Kidney (tissue), 14 donors: ENCODE data around the gene DNM2. TPM values are rescaled to one million over a fixed set of nuclear protein-coding genes. Genes with fewer than 3 reads are reported as not detected.

Experiments used
- DNase-seq, 5 donors: peaks; one replicate each; pipeline ENCODE4 v3.0.0-alpha.2; 2013 to 2020
- FAIRE-seq: peaks from 2 replicates; lab custom pipeline; 2012; peaks lifted over from hg19 to GRCh38; lab: Jason Lieb, UNC
- H3K27ac ChIP-seq, 2 donors: one replicate each; pipeline ENCODE4 v1.7.0; 2013; ENCODE audit warnings: low read depth in 2 of 2, low read length in 2 of 2, inconsistent platforms in 1 of 2
- H3K27me3 ChIP-seq: one replicate; pipeline ENCODE4 v1.7.1; 2013; ENCODE audit warnings: low read length, inconsistent platforms; ENCODE audit not compliant: control insufficient read depth, insufficient read depth
- H3K36me3 ChIP-seq, 3 donors: one replicate each; pipeline versions ENCODE4 v1.7.0 to v1.7.1; 2013; ENCODE audit warnings: low read length in 3 of 3, control low read depth in 1 of 3, inconsistent platforms in 1 of 3; ENCODE audit not compliant: insufficient read depth in 3 of 3, control insufficient read depth in 2 of 3
- H3K4me1 ChIP-seq, 3 donors: one replicate each; pipeline versions ENCODE4 v1.7.0 to v1.7.1; 2013; ENCODE audit warnings: low read length in 3 of 3, inconsistent platforms in 1 of 3, low read depth in 1 of 3; ENCODE audit not compliant: control insufficient read depth in 2 of 3, insufficient read depth in 2 of 3
- H3K4me3 ChIP-seq, 3 donors: one replicate each; pipeline versions ENCODE4 v1.7.0 to v1.8.1; 2013; ENCODE audit warnings: low read length in 3 of 3, control low read depth in 1 of 3, inconsistent platforms in 1 of 3
- H3K9ac ChIP-seq, 3 donors: one replicate each; pipeline versions ENCODE4 v1.7.0 to v1.7.1; 2013; ENCODE audit warnings: low read length in 3 of 3, control low read depth in 1 of 3, inconsistent platforms in 1 of 3
- H3K9me3 ChIP-seq, 3 donors: one replicate each; pipeline versions ENCODE4 v1.7.0 to v1.7.1; 2013; ENCODE audit warnings: low read length in 3 of 3, control low read depth in 1 of 3, inconsistent platforms in 1 of 3; ENCODE audit not compliant: control insufficient read depth in 2 of 3, insufficient read depth in 1 of 3
- CTCF ChIP-seq: IDR thresholded peaks from 3 replicates; pipeline ENCODE4 v1.5.1; 2012; ENCODE audit warnings: mild to moderate bottlenecking, moderate library complexity, borderline replicate concordance; ENCODE audit not compliant: insufficient read depth; ENCODE audit errors: extremely low read depth
- intact Hi-C: fragments of 100-400 bp; cut with DNase I; formaldehyde crosslinking; loops from one replicate; pipeline ENCODE4 v1.11.1; 2022
- polyA plus RNA-seq: library from polyadenylated mRNA; stranded (reverse); fragments of 350-450 nt; fragmentation: Illumina TruSeq; extraction: RNeasy Lipid Tissue Mini Kit (QIAGEN cat#74804); gene quantifications from one replicate; pipeline ENCODE4 v1.2.3, GENCODE V29; 2014; ENCODE audit warnings: low read depth, low replicate concordance; ENCODE audit not compliant: insufficient read depth
- total RNA-seq: library from RNA; stranded (reverse); fragmentation: NEBNext Ultra II Directional; extraction: Animal tissue kit (Norgen Biotek cat#: 25700); gene quantifications from one replicate; pipeline ENCODE4 v1.2.1, GENCODE V29; 2021
- donor health status: control.
- donor health status: control.
- donor health status: control.
- donor health status: control.
- donor health status: control.
- donor health status: DM: yes; HTN: yes; CAD: no.
- donor health status: Normal renal cell carcinoma (clear cell type).

DNM2 gene
- total and polyA plus RNA-seq, 2 donors from 2014 or later = 79.0 to 226 TPM

DNA sequence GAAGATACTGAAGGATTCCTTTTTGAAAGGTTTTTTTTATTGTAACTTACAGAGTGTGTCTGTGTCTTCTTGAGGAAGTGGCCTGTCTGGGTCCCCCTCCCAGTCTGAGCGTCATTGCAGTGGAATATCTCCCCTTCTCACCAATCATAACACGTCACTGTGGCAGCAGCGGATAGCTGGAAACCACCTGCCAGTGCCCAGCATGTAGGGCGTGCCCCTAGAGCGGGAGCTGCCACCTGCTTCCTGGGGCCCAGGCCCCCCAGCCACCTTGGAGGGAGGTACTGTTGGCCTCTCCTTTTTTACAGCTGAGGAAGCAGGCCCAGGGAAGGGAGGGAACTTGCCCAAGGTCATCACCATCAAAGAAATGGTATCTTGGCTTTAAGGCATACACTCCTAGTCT is 4.6 kb upstream of the DNM2 start:
- intact Hi-C loops = loop anchor here (10.0 kb wide), 1 partner anchor 61 kb away; no protein-coding TSS in a partner anchor
- Histone ChIP-seq H3K9ac (no peak overlapping the region), H3K36me3 (peaks cover 0 to 2% (median 0%) of the 10 kb centered on the region in 3 donors), H3K27ac (peak overlapping the region in 1 of 2 donors; percentile 43), H3K9me3 (no peaks in the 10 kb centered on the region), H3K27me3 (no peaks in the 10 kb centered on the region), H3K4me1 (peaks cover 0 to 5% (median 5%) of the 10 kb centered on the region in 3 donors), H3K4me3 (peak overlapping the region in 1 of 3 donors; percentile 25)
- FAIRE-seq (no peak), DNase-seq (peak; percentile 38 to 87 (median 44))
- TF ChIP-seq CTCF = no peak

- FAIRE-seq = no peak
- H3K4me1 ChIP-seq = peaks cover 0 to 25% (median 9%) of the 10 kb centered on the region in 3 donors
- intact Hi-C loops = loop anchor here (10.0 kb wide), 1 partner anchor 58 kb away; no protein-coding TSS in a partner anchor
These were observed 874 bp upstream of the DNM2 start for GRCh38 chr19:10717054-10717355.

GRCh38 chr19:10718205-10719196 is 622 bp downstream of the DNM2 start:
- H3K9ac ChIP-seq = peak overlapping the region; percentile 49 to 94 (median 90)
- peaks cover 0 to 3% (median 0%) of the 10 kb centered on the region in 3 donors for H3K36me3 ChIP-seq
- TF ChIP-seq CTCF = no peak
- peaks cover 0 to 23% (median 3%) of the 10 kb centered on the region in 3 donors for H3K4me1 ChIP-seq
- peak overlapping the region; percentile 78 to 94 (median 92) for H3K4me3 ChIP-seq
- intact Hi-C loops = loop anchor here (10.0 kb wide), 1 partner anchor 56 kb away; no protein-coding TSS in a partner anchor
- H3K9me3 ChIP-seq = no peaks in the 10 kb centered on the region
- H3K27me3 ChIP-seq = no peaks in the 10 kb centered on the region
- no peak for FAIRE-seq
- DNase-seq = peak in 4 of 5 donors; percentile 45 to 87 (median 67)
- H3K27ac ChIP-seq = peak overlapping the region; percentile 90 to 95

More at GRCh38 chr19:10717054-10717355, 874 bp upstream of the DNM2 start:
- TF ChIP-seq CTCF = no peak
- no peaks in the 10 kb centered on the region for H3K9me3 ChIP-seq
- H3K27me3 ChIP-seq = no peaks in the 10 kb centered on the region
- H3K4me3 ChIP-seq = peak overlapping the region; percentile 32 to 65 (median 56)
- H3K36me3 ChIP-seq = peaks cover 0 to 3% (median 0%) of the 10 kb centered on the region in 3 donors
- no peak for DNase-seq
- peak overlapping the region in 1 of 3 donors; percentile 22 for H3K9ac ChIP-seq
- H3K27ac ChIP-seq = no peak overlapping the region
